DND-41 (cell line): ENCODE results near the gene SWI5.

Experiments
- CTCF ChIP-seq: IDR thresholded peaks from 2 replicates; pipeline ENCODE4 v1.5.1; 2012; ENCODE audit warnings: borderline replicate concordance, low read length, moderate library complexity, mild to moderate bottlenecking; ENCODE audit not compliant: poor library complexity, severe bottlenecking; ENCODE audit errors: extremely low read depth
- EZH2 ChIP-seq: IDR thresholded peaks from 3 replicates; pipeline ENCODE4 v1.6.1; 2012; ENCODE audit warnings: borderline replicate concordance, low read depth, mild to moderate bottlenecking, moderate library complexity, low read length, inconsistent platforms; ENCODE audit not compliant: severe bottlenecking

DNA sequence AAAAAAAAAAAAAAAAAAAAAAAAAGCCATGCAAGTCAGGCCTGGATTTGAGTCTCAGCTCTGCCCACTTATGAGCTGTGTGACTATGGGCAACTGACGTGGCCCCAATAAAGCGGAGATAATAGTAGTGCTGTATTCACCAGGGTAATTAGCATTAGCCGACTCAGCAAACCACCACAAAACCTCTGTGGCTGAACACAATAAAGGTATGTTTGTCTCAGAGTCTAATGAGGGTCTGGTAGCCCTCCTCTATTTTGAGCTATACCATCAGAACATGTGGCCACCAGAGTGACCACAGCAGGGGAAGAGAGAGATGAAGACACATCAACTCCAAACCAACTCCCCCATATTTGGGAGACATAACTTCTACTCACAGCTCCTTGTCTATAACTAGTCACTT is 15.9 kb downstream of the SWI5 start:
- TF ChIP-seq CTCF: no peak
- TF ChIP-seq EZH2: no peak
